NT2/D1 (cell line): ENCODE data around the gene BCOR.

Source experiments
- SUZ12 ChIP-seq: IDR thresholded peaks from 2 replicates; pipeline ENCODE4 v1.6.1; 2011; ENCODE audit not compliant: insufficient read length, insufficient read depth; ENCODE audit errors: extremely low read depth
- YY1 ChIP-seq: IDR thresholded peaks from 2 replicates; pipeline ENCODE4 v1.6.1; 2011; ENCODE audit not compliant: insufficient read length, insufficient read depth
- ZNF274 ChIP-seq: IDR thresholded peaks from 2 replicates; pipeline ENCODE4 v1.6.1; 2011; ENCODE audit warnings: mild to moderate bottlenecking, low read depth, low read length

DNA sequence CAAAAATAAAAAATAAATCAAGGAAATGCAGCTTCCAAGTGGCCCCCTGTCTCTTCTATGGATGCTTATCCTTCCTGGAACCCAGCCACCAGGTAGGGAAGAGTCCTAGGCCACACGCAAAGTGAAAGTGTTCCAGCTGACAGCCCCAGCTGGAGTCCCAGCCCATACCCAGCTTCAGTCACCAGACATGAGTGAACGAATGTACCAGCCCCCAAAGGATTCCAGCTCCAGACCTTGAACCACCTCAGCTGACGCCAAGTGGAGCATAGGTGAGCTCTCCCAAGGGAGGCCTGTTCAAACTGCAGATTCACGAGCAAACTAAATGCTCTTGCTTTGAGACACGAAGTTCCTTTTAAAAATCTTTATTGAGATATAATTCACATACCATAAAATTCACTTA is 62.0 kb downstream of the BCOR start:
- TF ChIP-seq SUZ12 (no peak), YY1 (no peak), ZNF274 (no peak)
